ENCODE measurements around the gene ZNF488. TPM values are rescaled to one million over a fixed set of nuclear protein-coding genes. Genes with fewer than 3 reads are reported as not detected.

The ZNF488 gene
- total RNA-seq, 6 experiments from 2014 or later = 0.05 to 0.07 (median 0.07) TPM; not detected in 3

- peaks cover 59% of the 10 kb centered on the region for H3K27me3 Mint-ChIP-seq (ENCODE audit: insufficient read depth)
- no peak overlapping the region for H3K27ac Mint-ChIP-seq
- no peaks in the 10 kb centered on the region for H3K9me3 Mint-ChIP-seq
- no peak overlapping the region for H3K4me3 Mint-ChIP-seq
- TF ChIP-seq, protein P1, sequence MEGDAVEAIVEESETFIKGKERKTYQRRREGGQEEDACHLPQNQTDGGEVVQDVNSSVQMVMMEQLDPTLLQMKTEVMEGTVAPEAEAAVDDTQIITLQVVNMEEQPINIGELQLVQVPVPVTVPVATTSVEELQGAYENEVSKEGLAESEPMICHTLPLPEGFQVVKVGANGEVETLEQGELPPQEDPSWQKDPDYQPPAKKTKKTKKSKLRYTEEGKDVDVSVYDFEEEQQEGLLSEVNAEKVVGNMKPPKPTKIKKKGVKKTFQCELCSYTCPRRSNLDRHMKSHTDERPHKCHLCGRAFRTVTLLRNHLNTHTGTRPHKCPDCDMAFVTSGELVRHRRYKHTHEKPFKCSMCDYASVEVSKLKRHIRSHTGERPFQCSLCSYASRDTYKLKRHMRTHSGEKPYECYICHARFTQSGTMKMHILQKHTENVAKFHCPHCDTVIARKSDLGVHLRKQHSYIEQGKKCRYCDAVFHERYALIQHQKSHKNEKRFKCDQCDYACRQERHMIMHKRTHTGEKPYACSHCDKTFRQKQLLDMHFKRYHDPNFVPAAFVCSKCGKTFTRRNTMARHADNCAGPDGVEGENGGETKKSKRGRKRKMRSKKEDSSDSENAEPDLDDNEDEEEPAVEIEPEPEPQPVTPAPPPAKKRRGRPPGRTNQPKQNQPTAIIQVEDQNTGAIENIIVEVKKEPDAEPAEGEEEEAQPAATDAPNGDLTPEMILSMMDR (IDR thresholded peaks at IDR 0.05) = no peak
- no peaks in the 10 kb centered on the region for H3K4me1 Mint-ChIP-seq (ENCODE audit: low read depth)
- H3K36me3 Mint-ChIP-seq (ENCODE audit: low read depth) = no peaks in the 10 kb centered on the region
- no peak for DNase-seq
These were observed 7.4 kb downstream of the ZNF488 start for GRCh38 chr10:47376522-47377220.

DNA sequence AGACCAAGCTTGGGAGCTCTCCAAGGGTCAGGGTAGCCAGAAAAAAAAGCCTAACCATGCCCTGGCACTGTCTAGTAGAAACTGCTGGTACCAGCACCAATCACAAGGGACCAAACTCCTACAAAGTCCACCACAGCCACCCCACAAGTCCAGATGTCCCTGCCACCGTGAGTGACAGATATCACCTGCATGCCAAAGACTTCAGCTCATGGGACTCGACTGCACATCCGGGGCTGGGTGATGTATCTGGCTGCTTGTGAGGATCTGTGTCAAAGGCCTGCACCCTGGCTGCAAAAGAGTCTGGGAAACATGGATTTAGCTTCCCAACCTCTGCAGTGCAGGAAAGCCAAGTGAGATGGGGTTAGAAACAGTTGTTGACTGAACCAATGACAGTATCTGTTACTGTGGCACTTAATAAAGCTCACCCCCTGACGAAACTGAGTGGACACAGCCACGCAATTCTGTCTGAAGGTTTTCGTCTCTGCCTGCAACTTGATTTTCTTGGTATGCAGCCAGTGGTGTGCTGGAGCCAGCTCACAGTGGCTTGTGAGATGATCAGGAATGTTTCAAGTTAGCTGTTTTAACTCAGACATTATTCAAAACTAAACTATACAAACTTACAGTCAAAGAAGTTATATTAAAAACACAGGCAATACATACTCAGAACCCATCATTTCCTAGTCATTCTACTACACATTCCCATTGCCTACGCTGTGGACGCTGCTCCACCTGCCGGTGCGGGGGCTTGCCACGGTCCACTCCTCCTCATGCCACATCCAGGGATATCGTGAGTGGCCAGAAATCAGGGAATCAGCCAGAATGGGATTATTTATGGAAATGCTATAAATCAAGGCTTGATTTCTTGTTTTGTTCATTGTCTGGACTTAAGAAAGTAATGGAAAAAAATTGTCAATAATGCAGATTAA is 9.2 kb downstream of the ZNF488 start:
- H3K36me3 Mint-ChIP-seq (ENCODE audit: low read depth) = no peaks in the 10 kb centered on the region
- no peak overlapping the region for H3K27ac Mint-ChIP-seq
- no peaks in the 10 kb centered on the region for H3K9me3 Mint-ChIP-seq
- H3K27me3 Mint-ChIP-seq (ENCODE audit: insufficient read depth) = peaks cover 44% of the 10 kb centered on the region
- no peak overlapping the region for H3K4me3 Mint-ChIP-seq
- no peaks in the 10 kb centered on the region for H3K4me1 Mint-ChIP-seq (ENCODE audit: low read depth)
- TF ChIP-seq, protein P1 (IDR thresholded peaks at IDR 0.05) = no peak
- peak; percentile 22 for DNase-seq

DNA sequence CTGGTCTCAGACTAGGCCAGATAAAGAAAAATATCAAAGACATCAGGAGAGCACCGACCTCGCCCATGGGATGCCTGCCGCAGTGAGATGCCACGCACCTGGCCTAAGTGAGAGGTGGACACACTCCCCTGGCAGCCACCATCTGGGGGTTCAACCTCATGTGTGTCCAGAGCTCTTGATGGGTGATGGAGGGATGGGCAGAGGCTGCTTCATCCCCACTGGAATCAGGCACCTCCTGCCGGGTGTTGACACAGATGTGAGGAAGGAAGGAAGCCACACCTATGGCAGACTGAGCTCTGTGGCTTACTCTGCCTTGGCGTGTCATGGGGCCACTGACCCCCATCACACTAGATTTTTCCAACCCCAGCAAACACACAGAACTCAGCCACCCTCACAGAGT is 11.4 kb downstream of the ZNF488 start:
- Mint-ChIP-seq H3K4me3 (no peak overlapping the region), H3K36me3 (ENCODE audit: low read depth) (no peaks in the 10 kb centered on the region), H3K27ac (no peak overlapping the region), H3K4me1 (ENCODE audit: low read depth) (no peaks in the 10 kb centered on the region), H3K27me3 (ENCODE audit: insufficient read depth) (peaks cover 43% of the 10 kb centered on the region), H3K9me3 (no peaks in the 10 kb centered on the region)
- DNase-seq = no peak
- TF ChIP-seq, protein P1 (IDR thresholded peaks at IDR 0.05) = no peak

GRCh38 chr10:47371629-47372485 is 12.2 kb downstream of the ZNF488 start:
- Mint-ChIP-seq H3K27me3 (ENCODE audit: insufficient read depth) (peaks cover 47% of the 10 kb centered on the region), H3K4me1 (ENCODE audit: low read depth) (no peaks in the 10 kb centered on the region), H3K36me3 (ENCODE audit: low read depth) (no peaks in the 10 kb centered on the region), H3K4me3 (no peak overlapping the region), H3K9me3 (no peaks in the 10 kb centered on the region), H3K27ac (no peak overlapping the region)
- TF ChIP-seq, protein P1 (IDR thresholded peaks at IDR 0.05) = no peak
- DNase-seq = no peak

GRCh38 chr10:47370878-47371277 is 13.2 kb downstream of the ZNF488 start:
- Mint-ChIP-seq H3K36me3 (ENCODE audit: low read depth) (no peaks in the 10 kb centered on the region), H3K9me3 (no peaks in the 10 kb centered on the region), H3K27ac (no peak overlapping the region), H3K27me3 (ENCODE audit: insufficient read depth) (peaks cover 50% of the 10 kb centered on the region), H3K4me1 (ENCODE audit: low read depth) (no peaks in the 10 kb centered on the region), H3K4me3 (no peak overlapping the region)
- TF ChIP-seq, protein P1 (IDR thresholded peaks at IDR 0.05) = no peak
- no peak for DNase-seq
